Measurements from ENCODE around the gene OPN4. TPM values are rescaled to one million over a fixed set of nuclear protein-coding genes. Genes with fewer than 3 reads are reported as not detected.

The OPN4 gene
- total and polyA plus RNA-seq, 2 of the 8 experiments (the other 6 are each of a cell fraction or from before 2014, with no cell fraction given): not detected

- Histone ChIP-seq H3K27ac (ENCODE audit: low read depth, low read length) (no peak overlapping the region), H4K5ac (ENCODE audit: insufficient read length, low read depth, low read length) (no peak overlapping the region), H2BK5ac (ENCODE audit: low read depth, low read length) (no peak overlapping the region), H3K18ac (ENCODE audit: extremely low read depth, low read length) (no peak overlapping the region; the same call in 1 of the 2 replicates), H2BK15ac (ENCODE audit: low read length) (no peak overlapping the region), H2BK120ac (replicated peaks; ENCODE audit: low read depth, low read length) (no peak overlapping the region), H3K79me2 (ENCODE audit: control insufficient read depth in 1 of 2, insufficient read depth in 2 of 2, low read length in 2 of 2) (no peaks in the 10 kb centered on the region), H3K9ac (replicated peaks in 1 of 4; ENCODE audit: extremely low read depth in 1 of 4, low read depth in 3 of 4, low read length in 3 of 4) (no peak overlapping the region), H3K4me2 (ENCODE audit: insufficient read depth in 1 of 2, low read depth in 2 of 2, low read length in 2 of 2) (no peak overlapping the region), H2AFZ (ENCODE audit: low read length) (no peak overlapping the region), H3K23me2 (ENCODE audit: low read depth, low read length) (peaks cover 7% of the 10 kb centered on the region; the same call in 1 of the 2 replicates), H3K9me3 (ENCODE audit: insufficient read depth in 2 of 2, low read depth in 1 of 2, low read length in 1 of 2) (no peaks in the 10 kb centered on the region), H3K79me1 (ENCODE audit: low read depth, low read length) (no peaks in the 10 kb centered on the region), H3K27me3 (replicated peaks in 1 of 4; ENCODE audit: control insufficient read depth in 3 of 4, extremely low read depth in 1 of 4, insufficient read depth in 3 of 4, low read length in 3 of 4) (0 out of 7 replicates have a peak, but pooled peaks cover 0 to 2% (median 0%) of the 10 kb centered on the region in 4 experiments), H4K91ac (replicated peaks; ENCODE audit: insufficient read length, low read length) (no peak overlapping the region), H4K20me1 (replicated peaks in 1 of 2; ENCODE audit: control insufficient read depth in 1 of 2, insufficient read depth in 2 of 2, low read length in 2 of 2) (peaks cover 0 to 6% of the 10 kb centered on the region in 2 experiments), H4K8ac (ENCODE audit: extremely low read depth, insufficient read depth, low read length) (no peak overlapping the region; the same call in 1 of the 2 replicates), H2BK20ac (ENCODE audit: low read length) (peak overlapping the region; percentile 61; the same call in 1 of the 2 replicates), H2BK12ac (ENCODE audit: low read depth, low read length) (no peak overlapping the region), H3K36me3 (ENCODE audit: control insufficient read depth in 2 of 4, insufficient read depth in 4 of 4, low read length in 3 of 4) (no peaks in the 10 kb centered on the region), H3K23ac (ENCODE audit: insufficient read length) (no peak overlapping the region), H3K4ac (replicated peaks; ENCODE audit: insufficient read length, low read depth, low read length) (no peak overlapping the region), H3K14ac (ENCODE audit: insufficient read length) (no peak overlapping the region), H3K4me1 (replicated peaks in 1 of 4; ENCODE audit: control insufficient read depth in 3 of 4, insufficient read depth in 4 of 4, low read length in 3 of 4) (peaks cover 0 to 6% (median 3%) of the 10 kb centered on the region in 4 experiments; a peak in 1 of 7 replicates), H3K4me3 (ENCODE audit: extremely low read depth in 1 of 4, insufficient read depth in 2 of 4, low read depth in 3 of 4, low read length in 4 of 4) (no peak overlapping the region), H2AK5ac (ENCODE audit: low read depth, low read length) (no peak overlapping the region), H3K56ac (replicated peaks; ENCODE audit: insufficient read length, low read depth, low read length) (no peak overlapping the region)
- TF ChIP-seq E2F6 (IDR thresholded peaks at IDR 0.05) (0 out of 2 replicates have a peak, but pooled peaks have one; percentile 19), NRF1 (IDR thresholded peaks at IDR 0.05; ENCODE audit: low read depth, low read length) (no peak)
- FAIRE-seq (no peak), DNase-seq (ENCODE audit: low read depth in 1 of 2, low spot score in 2 of 2) (no peak)
- ChIA-PET POLR2A (ENCODE audit: partially characterized antibody) (interaction anchor here (1.0 to 1.9 kb wide), 2 partner anchors 10 to 12 kb away, joined by 3 to 4 read pairs; no protein-coding TSS in a partner anchor), CTCF (ENCODE audit: partially characterized antibody) (interaction anchor here (0.7 to 2.0 kb wide), 6 partner anchors 8 to 294 kb away, joined by 3 to 7 read pairs (median 3); no protein-coding TSS in a partner anchor)
- WGBS, 2 experiments (ENCODE audit: extremely low coverage in 1 of 2, insufficient coverage in 1 of 2, insufficient read length in 1 of 2, insufficient replicate concordance in 2 of 2, low coverage in 1 of 2, low lambda C conversion rate in 2 of 2, missing lambda C conversion rate in 1 of 2): 73% methylated on average over 13 of the region's 14 CpGs; no CpG with 5 or more reads in 1 of the 2 experiments
Observed at GRCh38 chr10:86652361-86653202, 1.8 kb upstream of the OPN4 start.

Measured in H1 (cell line).